Breast epithelium (tissue), 4 donors: ENCODE data around the gene TCP10L. TPM values are rescaled to one million over a fixed set of nuclear protein-coding genes. Genes with fewer than 3 reads are reported as not detected.

Source experiments
- DNase-seq, 2 donors: peaks; one replicate each; pipeline ENCODE4 v3.0.0-alpha.2; 2019; ENCODE audit warnings: low spot score in 2 of 2
- H3K27ac ChIP-seq, 2 donors: fragments of 200-600 bp; sonication (generic) in 1 of 2; one replicate each; pipeline ENCODE4 v1.5.1; 2016 to 2019; ENCODE audit warnings: mild to moderate bottlenecking in 1 of 2
- H3K27me3 ChIP-seq, 2 donors: fragments of 200-600 bp; sonication (generic) in 1 of 2; one replicate each; pipeline versions ENCODE4 v1.5.1 to v1.6.0; 2017 to 2019; ENCODE audit warnings: control low read depth in 1 of 2, mild to moderate bottlenecking in 1 of 2
- H3K36me3 ChIP-seq: fragments of 200-600 bp; one replicate; pipeline ENCODE4 v1.5.1; 2019
- H3K4me1 ChIP-seq, 2 donors: fragments of 200-600 bp; sonication (generic); one replicate each; pipeline ENCODE4 v1.5.1; 2016 to 2019; ENCODE audit warnings: control low read depth in 1 of 2
- H3K4me3 ChIP-seq, 3 donors: fragments of 200-600 bp; sonication (generic); 1 replicate in 2 of 3; 2 replicates in 1 of 3; pipeline ENCODE4 v1.5.1; 2016 to 2019; ENCODE audit warnings: mild to moderate bottlenecking in 3 of 3, moderate library complexity in 2 of 3
- H3K9me3 ChIP-seq, 2 donors: fragments of 200-600 bp; sonication (generic) in 1 of 2; one replicate each; pipeline ENCODE4 v1.5.1; 2016 to 2019; ENCODE audit warnings: control low read depth in 1 of 2
- CTCF ChIP-seq, 3 donors: fragments of 450-650 bp; IDR thresholded peaks; one replicate each; pipeline ENCODE4 v1.5.1; 2016 to 2017; ENCODE audit warnings: antibody characterized with exemption in 3 of 3, mild to moderate bottlenecking in 3 of 3, moderate library complexity in 3 of 3
- POLR2A ChIP-seq: fragments of 450-650 bp; IDR thresholded peaks from one replicate; pipeline ENCODE4 v1.6.1; 2016; ENCODE audit warnings: antibody characterized with exemption, mild to moderate bottlenecking, moderate library complexity
- POLR2AphosphoS5 ChIP-seq, 3 donors: sonication (generic); formaldehyde crosslinking; IDR thresholded peaks; one replicate each; pipeline ENCODE4 v1.6.1; 2017; ENCODE audit warnings: antibody characterized with exemption in 3 of 3
- intact Hi-C: fragments of 100-400 bp; cut with DNase I; formaldehyde crosslinking; loops from one replicate; pipeline ENCODE4 v1.15.1; 2023; ENCODE audit warnings: low total_unique reads
- total RNA-seq, 3 donors: library from RNA; depleted of rRNA; stranded (reverse); fragments of >200 nt; gene quantifications; one replicate each; pipeline ENCODE4 v1.1.0, GENCODE V29; 2016

The TCP10L gene
- total RNA-seq, 3 donors from 2014 or later: 0.48 to 0.73 (median 0.66) TPM

GRCh38 chr21:32560896-32561295 lies 24.4 kb downstream of the TCP10L start:
- Histone ChIP-seq H3K4me3 (no peak overlapping the region), H3K36me3 (no peaks in the 10 kb centered on the region), H3K9me3 (no peaks in the 10 kb centered on the region), H3K27ac (no peak overlapping the region), H3K27me3 (no peaks in the 10 kb centered on the region), H3K4me1 (no peaks in the 10 kb centered on the region)
- DNase-seq: no peak
- intact Hi-C loops: loop anchor here (5.0 kb wide), 1 partner anchor 159 kb away; no protein-coding TSS in a partner anchor
- TF ChIP-seq POLR2A: no peak
- no peak for TF ChIP-seq POLR2AphosphoS5 (IDR thresholded peaks at IDR 0.05)
- TF ChIP-seq CTCF (IDR thresholded peaks at IDR 0.05): no peak

DNA sequence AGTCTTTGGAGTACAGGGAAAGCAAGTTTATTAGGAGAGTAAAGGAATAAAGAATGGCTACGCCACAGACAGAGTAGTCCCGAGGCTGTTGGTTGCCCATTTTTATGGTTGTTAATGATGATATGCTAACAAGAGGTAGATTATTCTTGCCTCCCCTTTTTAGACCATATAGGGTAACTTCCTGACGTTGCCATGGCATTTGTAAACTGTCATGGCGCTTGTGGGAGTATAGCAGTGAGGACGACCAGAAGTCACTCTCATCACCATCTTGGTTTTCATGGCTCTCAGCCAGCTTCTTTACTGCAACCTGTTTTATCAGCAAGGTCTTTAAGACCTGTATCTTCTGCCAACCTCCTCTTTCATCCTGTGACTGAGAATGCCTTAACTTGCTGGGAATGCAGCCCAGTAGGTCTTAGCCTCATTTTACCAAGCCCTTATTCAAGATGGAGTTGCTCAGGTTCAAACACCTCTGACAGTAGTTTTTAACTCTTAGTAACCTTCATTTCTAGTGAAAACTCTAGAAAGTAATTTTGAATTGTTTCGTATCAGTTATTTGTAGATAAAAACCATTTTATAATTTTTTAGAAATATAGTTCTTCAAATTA lies 26.2 kb downstream of the TCP10L start:
- DNase-seq: no peak
- Histone ChIP-seq H3K4me1 (no peaks in the 10 kb centered on the region), H3K36me3 (no peaks in the 10 kb centered on the region), H3K27me3 (no peaks in the 10 kb centered on the region), H3K9me3 (no peaks in the 10 kb centered on the region), H3K4me3 (no peak overlapping the region), H3K27ac (no peak overlapping the region)
- intact Hi-C loops: no loop called here
- TF ChIP-seq POLR2A (no peak), CTCF (IDR thresholded peaks at IDR 0.05) (no peak), POLR2AphosphoS5 (IDR thresholded peaks at IDR 0.05) (no peak)

DNA sequence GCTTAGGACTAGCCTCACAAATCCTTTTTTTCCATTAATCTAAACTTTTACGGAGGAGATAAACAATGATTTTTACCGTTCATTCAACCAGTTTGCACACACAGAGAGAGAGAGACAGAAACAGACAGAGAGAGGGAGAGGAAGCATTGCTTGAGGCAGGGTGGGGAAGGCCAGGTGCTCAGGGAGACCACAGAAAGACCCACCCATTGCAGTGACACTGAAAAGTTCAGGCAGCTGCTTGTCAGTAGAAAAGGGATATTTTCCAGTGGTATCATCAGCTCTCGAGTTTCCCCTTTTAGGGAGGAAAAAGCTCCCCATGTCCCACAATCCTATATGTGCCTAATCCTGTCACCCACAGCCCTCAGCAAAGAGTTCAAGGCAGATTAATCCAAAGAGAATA lies 27.2 kb downstream of the TCP10L start:
- Histone ChIP-seq H3K27me3 (no peaks in the 10 kb centered on the region), H3K4me3 (no peak overlapping the region), H3K4me1 (no peaks in the 10 kb centered on the region), H3K9me3 (no peaks in the 10 kb centered on the region), H3K27ac (no peak overlapping the region), H3K36me3 (no peaks in the 10 kb centered on the region)
- DNase-seq: no peak
- intact Hi-C loops: no loop called here
- TF ChIP-seq POLR2A: no peak
- no peak for TF ChIP-seq POLR2AphosphoS5 (IDR thresholded peaks at IDR 0.05)
- TF ChIP-seq CTCF (IDR thresholded peaks at IDR 0.05): no peak

DNA sequence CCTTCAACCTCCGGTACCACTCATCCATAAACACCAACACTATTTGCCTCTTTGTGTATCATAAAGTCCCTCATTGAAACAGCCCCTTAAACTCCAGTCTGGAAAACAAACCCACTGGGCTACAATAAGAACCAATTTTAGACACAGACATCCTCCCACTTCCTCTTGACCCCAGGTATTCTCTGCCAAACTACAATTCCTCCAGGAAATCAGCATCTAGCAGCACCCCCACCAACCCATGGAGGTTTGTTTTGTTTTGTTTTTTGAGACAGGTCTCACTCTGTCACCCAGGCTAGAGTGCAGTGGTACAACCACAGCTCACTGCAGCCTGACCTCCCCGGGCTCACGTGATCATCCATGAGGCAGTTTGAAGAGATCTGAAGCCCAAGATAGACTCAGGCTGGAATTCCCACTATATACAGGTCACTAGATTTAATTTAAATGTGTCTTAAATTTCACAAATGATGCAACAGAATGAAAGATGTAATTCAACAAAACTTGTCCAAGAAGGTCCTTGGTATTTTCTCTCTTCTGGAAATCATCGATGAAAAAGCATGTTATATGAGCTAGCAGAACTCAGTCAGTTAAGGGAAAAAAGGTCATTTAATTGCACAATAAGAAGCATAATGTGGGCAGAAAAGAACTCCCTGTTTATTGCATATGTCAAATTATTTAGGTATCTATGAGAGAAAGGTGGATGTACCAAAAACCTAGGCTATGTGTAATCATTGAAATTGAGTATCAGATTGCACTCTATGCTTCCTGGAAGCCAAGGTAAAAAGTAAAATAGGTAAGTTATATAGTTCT lies 30.3 kb downstream of the TCP10L start:
- H3K4me1 ChIP-seq: no peaks in the 10 kb centered on the region
- no peak overlapping the region for H3K27ac ChIP-seq
- no peaks in the 10 kb centered on the region for H3K36me3 ChIP-seq
- DNase-seq: no peak
- H3K9me3 ChIP-seq: no peaks in the 10 kb centered on the region
- no peak for TF ChIP-seq CTCF (IDR thresholded peaks at IDR 0.05)
- no peak for TF ChIP-seq POLR2A
- no peak for TF ChIP-seq POLR2AphosphoS5 (IDR thresholded peaks at IDR 0.05)
- H3K4me3 ChIP-seq: no peak overlapping the region
- no peaks in the 10 kb centered on the region for H3K27me3 ChIP-seq
- intact Hi-C loops: no loop called here

- DNase-seq: no peak
- H3K4me3 ChIP-seq: no peak overlapping the region
- H3K27me3 ChIP-seq: no peaks in the 10 kb centered on the region
- no peaks in the 10 kb centered on the region for H3K4me1 ChIP-seq
- TF ChIP-seq POLR2A (no peak), POLR2AphosphoS5 (IDR thresholded peaks at IDR 0.05) (no peak), CTCF (IDR thresholded peaks at IDR 0.05) (no peak)
- intact Hi-C loops: no loop called here
- H3K27ac ChIP-seq: no peak overlapping the region
- H3K9me3 ChIP-seq: no peaks in the 10 kb centered on the region
- H3K36me3 ChIP-seq: no peaks in the 10 kb centered on the region
Measured at GRCh38 chr21:32549886-32550285, 35.4 kb downstream of the TCP10L start.
